ENCODE data around the gene STAG1. TPM values are rescaled to one million over a fixed set of nuclear protein-coding genes. Genes with fewer than 3 reads are reported as not detected.
"Not testable (repeated sequence)": the region's sequence is repeated elsewhere in the genome, so short reads cannot be mapped to it uniquely, and the experiment has no call there.

The STAG1 gene
- total RNA-seq, 1 experiment from 2014 or later = 19.2 TPM

- in situ Hi-C loops (cut with HindIII; ENCODE audit: low pct_unique_long_range_greater_than_20kb, low sequenced_read_pairs) = no loop called here
- no peak for DNase-seq (ENCODE audit: low read depth)
Observed at GRCh38 chr3:136576279-136577009, 175.7 kb downstream of the STAG1 start.

DNA sequence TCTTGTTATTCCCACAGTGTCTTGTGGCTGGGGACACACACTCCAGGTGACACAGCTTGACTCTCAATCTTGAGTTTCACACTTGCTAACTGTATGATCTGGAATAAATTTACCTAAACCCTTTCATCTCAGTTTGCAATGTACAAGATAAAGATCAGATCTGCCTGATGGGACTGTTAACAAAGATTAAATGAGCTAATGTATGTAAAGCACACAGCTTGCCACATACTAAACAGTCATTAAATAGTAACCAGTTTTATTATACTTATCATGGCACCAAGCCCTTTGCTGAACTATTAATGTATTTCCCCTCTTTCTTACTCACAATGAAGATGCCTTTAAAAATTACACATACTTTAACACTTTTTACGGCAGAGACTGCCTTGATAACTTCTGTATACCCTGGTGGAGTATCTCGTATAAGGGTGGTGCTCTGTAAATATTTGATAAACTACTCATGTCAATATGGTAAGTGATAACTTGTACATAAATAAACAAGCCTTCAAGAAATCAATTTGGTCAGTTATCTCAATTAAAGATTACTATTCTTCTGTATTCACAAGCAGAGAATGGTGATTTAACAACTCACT is 184.5 kb downstream of the STAG1 start:
- DNase-seq (ENCODE audit: low read depth) = no peak
- in situ Hi-C loops (cut with HindIII; ENCODE audit: low pct_unique_long_range_greater_than_20kb, low sequenced_read_pairs) = no loop called here

- DNase-seq (ENCODE audit: low read depth); in situ Hi-C loops (cut with HindIII; ENCODE audit: low pct_unique_long_range_greater_than_20kb, low sequenced_read_pairs): not testable (repeated sequence)
Observed at GRCh38 chr3:136564962-136565361, 187.2 kb downstream of the STAG1 start.

- in situ Hi-C loops (cut with HindIII; ENCODE audit: low pct_unique_long_range_greater_than_20kb, low sequenced_read_pairs) = no loop called here
- DNase-seq (ENCODE audit: low read depth) = no peak
Observed at GRCh38 chr3:136562026-136562425, 190.2 kb downstream of the STAG1 start.

DNA sequence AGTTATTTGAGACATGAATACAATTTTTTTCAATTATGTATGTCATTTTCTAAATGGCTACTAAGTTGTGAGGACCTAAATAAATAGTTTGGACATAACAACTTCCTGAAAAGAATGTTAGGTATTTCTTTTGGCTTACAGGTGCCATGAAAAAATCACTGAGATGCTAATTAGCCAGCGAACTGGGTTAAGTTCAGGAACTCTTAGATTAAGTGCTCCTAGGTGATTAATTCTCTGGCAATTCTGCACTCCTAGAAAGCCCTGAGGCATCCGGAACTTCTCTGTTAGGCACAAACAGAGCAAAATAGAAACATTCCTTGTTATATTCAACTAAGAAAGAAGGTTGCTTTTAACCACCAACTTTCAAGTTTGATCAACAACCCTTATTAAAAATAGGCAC is 192.3 kb downstream of the STAG1 start:
- DNase-seq (ENCODE audit: low read depth) = no peak
- in situ Hi-C loops (cut with HindIII; ENCODE audit: low pct_unique_long_range_greater_than_20kb, low sequenced_read_pairs) = no loop called here

GRCh38 chr3:136549461-136549860 is 202.7 kb downstream of the STAG1 start:
- DNase-seq (ENCODE audit: low read depth); in situ Hi-C loops (cut with HindIII; ENCODE audit: low pct_unique_long_range_greater_than_20kb, low sequenced_read_pairs): not testable (repeated sequence)

DNA sequence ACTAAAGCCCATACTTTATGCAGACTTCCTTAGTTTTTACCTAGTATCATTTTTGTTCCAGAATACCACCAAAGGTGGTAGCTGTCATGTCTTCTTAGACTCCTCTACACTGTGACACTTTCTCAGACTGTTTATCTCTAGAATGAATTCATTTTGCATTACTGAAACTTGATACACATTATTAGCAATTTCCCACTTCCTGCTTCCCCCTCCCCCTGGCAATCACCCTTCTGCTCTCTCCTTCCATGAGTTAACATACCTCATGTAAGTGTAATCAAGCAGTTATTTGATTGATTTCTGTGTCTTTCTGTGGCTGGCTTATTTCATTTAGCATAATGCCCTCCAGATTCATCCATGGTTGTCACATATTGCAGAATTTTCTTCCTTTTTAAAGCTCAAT is 204.9 kb downstream of the STAG1 start:
- in situ Hi-C loops (cut with HindIII; ENCODE audit: low pct_unique_long_range_greater_than_20kb, low sequenced_read_pairs) = no loop called here
- no peak for DNase-seq (ENCODE audit: low read depth)

- no peak for DNase-seq (ENCODE audit: low read depth)
- in situ Hi-C loops (cut with HindIII; ENCODE audit: low pct_unique_long_range_greater_than_20kb, low sequenced_read_pairs) = no loop called here
Observed at GRCh38 chr3:136546720-136547119, 205.5 kb downstream of the STAG1 start.

GRCh38 chr3:136545664-136546268 is 206.4 kb downstream of the STAG1 start:
- in situ Hi-C loops (cut with HindIII; ENCODE audit: low pct_unique_long_range_greater_than_20kb, low sequenced_read_pairs) = no loop called here
- DNase-seq (ENCODE audit: low read depth) = peak; percentile 17

DNA sequence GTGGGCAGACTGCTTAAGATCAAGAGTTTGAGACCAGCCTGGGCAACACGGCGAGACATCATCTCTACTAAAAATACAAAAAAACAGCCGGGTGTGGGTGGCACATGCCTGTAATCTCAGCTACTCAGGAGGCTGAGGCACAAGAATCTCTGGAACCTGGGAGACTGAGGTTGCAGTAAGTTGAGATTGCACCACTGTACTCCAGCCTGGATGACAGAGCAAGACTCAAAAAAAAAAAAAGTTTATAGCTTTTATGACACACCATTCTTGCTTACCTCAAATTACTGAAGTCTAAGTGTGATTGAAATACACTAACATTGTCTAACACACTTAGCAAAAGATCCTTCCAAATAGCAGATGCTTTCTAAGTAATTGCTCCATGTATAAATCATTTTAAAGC is 207.6 kb downstream of the STAG1 start:
- DNase-seq (ENCODE audit: low read depth) = no peak
- in situ Hi-C loops (cut with HindIII; ENCODE audit: low pct_unique_long_range_greater_than_20kb, low sequenced_read_pairs) = no loop called here

- in situ Hi-C loops (cut with HindIII; ENCODE audit: low pct_unique_long_range_greater_than_20kb, low sequenced_read_pairs) = no loop called here
Observed at GRCh38 chr3:136543385-136543784, 208.8 kb downstream of the STAG1 start.

DNA sequence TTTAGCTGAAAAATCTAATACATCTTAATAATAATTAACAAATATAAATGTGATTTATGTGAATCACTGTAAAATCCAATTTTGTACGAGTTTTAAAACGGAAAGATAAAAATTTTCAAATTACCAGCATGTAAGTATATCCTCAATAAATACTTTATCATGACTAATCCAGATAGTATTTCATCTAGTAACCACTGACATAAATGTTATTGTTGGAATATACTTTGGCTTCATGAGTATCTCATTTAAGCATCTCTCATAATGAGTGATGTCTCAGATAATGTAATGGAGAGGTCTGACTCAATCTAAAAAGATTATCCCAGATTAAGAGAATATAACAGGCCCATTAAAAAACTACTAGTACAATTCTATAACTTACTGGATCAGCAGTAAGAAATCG is 216.3 kb downstream of the STAG1 start:
- DNase-seq (ENCODE audit: low read depth) = no peak
- in situ Hi-C loops (cut with HindIII; ENCODE audit: low pct_unique_long_range_greater_than_20kb, low sequenced_read_pairs) = no loop called here

More at GRCh38 chr3:136543385-136543784, 208.8 kb downstream of the STAG1 start:
- no peak for DNase-seq (ENCODE audit: low read depth)

GRCh38 chr3:136532766-136533165 is 219.4 kb downstream of the STAG1 start:
- in situ Hi-C loops (cut with HindIII; ENCODE audit: low pct_unique_long_range_greater_than_20kb, low sequenced_read_pairs) = no loop called here
- DNase-seq (ENCODE audit: low read depth) = no peak

DNA sequence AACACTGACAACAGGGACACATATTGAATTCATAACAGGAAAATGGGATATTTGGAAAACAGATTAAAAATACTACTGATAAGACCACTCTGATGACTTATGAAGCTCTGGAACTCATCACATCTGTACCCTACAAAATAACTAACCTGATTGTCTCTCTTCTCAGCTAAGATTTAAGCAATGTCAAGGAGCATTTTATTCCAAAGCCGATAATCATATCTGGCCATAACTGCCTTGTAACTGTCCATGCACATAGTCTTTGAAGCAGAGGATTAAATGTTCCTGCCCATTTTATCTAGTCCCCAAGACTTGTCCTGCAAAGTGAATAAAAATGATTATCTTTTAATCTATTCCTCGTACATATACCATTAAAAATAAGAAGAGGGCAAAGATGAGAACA is 234.1 kb downstream of the STAG1 start:
- in situ Hi-C loops (cut with HindIII; ENCODE audit: low pct_unique_long_range_greater_than_20kb, low sequenced_read_pairs) = no loop called here

GRCh38 chr3:136516656-136517055 is 235.5 kb downstream of the STAG1 start:
- DNase-seq (ENCODE audit: low read depth) = no peak
- in situ Hi-C loops (cut with HindIII; ENCODE audit: low pct_unique_long_range_greater_than_20kb, low sequenced_read_pairs) = no loop called here

More for the DNA sequence above, 234.1 kb downstream of the STAG1 start:
- no peak for DNase-seq (ENCODE audit: low read depth)

- in situ Hi-C loops (cut with HindIII; ENCODE audit: low pct_unique_long_range_greater_than_20kb, low sequenced_read_pairs) = no loop called here
- no peak for DNase-seq (ENCODE audit: low read depth)
Observed at GRCh38 chr3:136516095-136516494, 236.1 kb downstream of the STAG1 start.

DNA sequence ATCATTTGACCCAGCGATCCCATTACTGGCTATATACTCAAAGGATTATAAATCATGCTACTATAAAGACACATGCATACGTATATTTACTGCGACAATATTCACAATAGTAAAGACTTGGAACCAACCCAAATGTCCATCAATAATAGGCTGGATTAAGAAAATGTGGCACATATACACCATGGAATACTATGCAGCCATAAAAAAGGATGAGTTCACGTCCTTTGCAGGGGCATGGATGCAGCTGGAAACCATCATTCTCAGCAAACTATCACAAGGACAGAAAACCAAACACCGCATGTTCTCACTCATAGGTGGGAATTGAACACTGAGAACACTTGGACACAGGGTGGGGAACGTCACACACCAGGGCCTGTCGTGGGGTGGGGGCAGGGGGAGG is 237.6 kb downstream of the STAG1 start:
- in situ Hi-C loops (cut with HindIII; ENCODE audit: low pct_unique_long_range_greater_than_20kb, low sequenced_read_pairs); DNase-seq (ENCODE audit: low read depth): not testable (repeated sequence)

- in situ Hi-C loops (cut with HindIII; ENCODE audit: low pct_unique_long_range_greater_than_20kb, low sequenced_read_pairs) = no loop called here
- no peak for DNase-seq (ENCODE audit: low read depth)
Observed at GRCh38 chr3:136513367-136513766, 238.8 kb downstream of the STAG1 start.

DNA sequence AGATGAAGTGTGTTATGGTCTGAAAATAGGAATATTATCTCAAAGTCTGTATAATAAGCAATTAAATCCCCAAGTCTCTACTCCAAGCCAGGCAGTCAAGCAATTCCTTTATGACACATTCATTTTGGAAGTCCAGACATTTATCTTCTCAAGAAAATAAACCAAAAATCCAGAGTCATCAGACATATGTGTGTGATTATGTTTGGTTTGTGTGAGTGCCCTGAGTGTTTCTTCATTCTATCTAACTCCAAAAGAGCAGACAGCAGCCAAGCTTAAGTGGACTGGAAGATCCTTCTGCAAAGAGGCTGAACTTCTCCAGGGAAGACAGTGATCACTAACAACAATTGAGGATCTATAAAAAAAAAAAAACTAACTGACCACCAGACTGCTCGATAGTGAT is 239.8 kb downstream of the STAG1 start:
- no peak for DNase-seq (ENCODE audit: low read depth)
- in situ Hi-C loops (cut with HindIII; ENCODE audit: low pct_unique_long_range_greater_than_20kb, low sequenced_read_pairs) = no loop called here

DNA sequence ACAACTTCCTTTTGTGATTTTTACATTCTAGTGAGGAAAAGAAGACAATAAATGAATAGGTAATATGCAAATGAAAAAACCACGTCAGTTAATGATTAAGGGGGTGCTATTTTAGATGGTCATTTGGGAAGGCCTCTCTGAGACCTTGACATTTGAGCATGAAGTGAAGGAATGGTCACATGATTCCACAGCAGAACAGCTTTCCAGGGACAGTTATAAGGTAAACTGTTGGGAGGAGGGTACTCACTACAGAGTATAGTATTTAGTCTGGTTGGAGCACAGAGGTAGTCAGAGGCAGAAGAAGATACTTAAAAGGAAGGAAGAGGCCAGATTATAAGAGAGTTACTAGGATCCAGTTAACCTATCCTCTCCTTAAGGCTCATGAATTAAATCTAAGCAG is 246.5 kb downstream of the STAG1 start:
- no peak for DNase-seq (ENCODE audit: low read depth)
- in situ Hi-C loops (cut with HindIII; ENCODE audit: low pct_unique_long_range_greater_than_20kb, low sequenced_read_pairs) = no loop called here
